GM19467 (cell line): ENCODE results near the gene TUBB.

Experiments used
- ATAC-seq: cut with Tn5 transposase; IDR thresholded peaks from one replicate; pipeline ENCODE4 v1.9.1; 2021; ENCODE audit warnings: mild to moderate bottlenecking, moderate library complexity; ENCODE audit not compliant: unreplicated experiment

TUBB gene

GRCh38 chr6:30719791-30720737 lies at the start of gene TUBB:
TUBB (plus strand) TSS chr6:30720352; CDS start chr6:30720507, 155 bp downstream.
- ATAC-seq = peak; percentile 48

- ATAC-seq = no peak
These were observed 49.2 kb upstream of the TUBB start for GRCh38 chr6:30670760-30671527.

- peak; percentile 63 for ATAC-seq
These were observed 47.5 kb upstream of the TUBB start, which contains the start of gene DHX16 for GRCh38 chr6:30672445-30673253. DHX16 (minus strand) TSS chr6:30673006; CDS start chr6:30672841, 165 bp downstream.

GRCh38 chr6:30676660-30677285 lies 43.4 kb upstream of the TUBB start:
- ATAC-seq = no peak

GRCh38 chr6:30678964-30679726 lies 41.0 kb upstream of the TUBB start:
- ATAC-seq = no peak

- ATAC-seq = no peak
These were observed 40.2 kb upstream of the TUBB start for GRCh38 chr6:30679765-30680535.

GRCh38 chr6:30681766-30682142 lies 38.4 kb upstream of the TUBB start:
- ATAC-seq = no peak

- ATAC-seq = peak; percentile 25
These were observed 37.7 kb upstream of the TUBB start for GRCh38 chr6:30682143-30683117.

GRCh38 chr6:30683183-30683979 lies 36.8 kb upstream of the TUBB start:
- ATAC-seq = no peak

- ATAC-seq = no peak
These were observed 36.2 kb upstream of the TUBB start for GRCh38 chr6:30683980-30684338.

- no peak for ATAC-seq
These were observed 35.6 kb upstream of the TUBB start for GRCh38 chr6:30684386-30685156.

GRCh38 chr6:30685157-30686008 lies 34.8 kb upstream of the TUBB start:
- ATAC-seq = no peak

GRCh38 chr6:30686009-30686907 lies 33.9 kb upstream of the TUBB start, which contains the start of gene PPP1R18:
PPP1R18 (minus strand) TSS chr6:30686645; CDS start chr6:30686018, 627 bp downstream.
- no peak for ATAC-seq
